Endodermal cell (in vitro differentiated cells): ENCODE data around the gene SHH. TPM values are rescaled to one million over a fixed set of nuclear protein-coding genes. Genes with fewer than 3 reads are reported as not detected.

ENCODE experiments used
- DNase-seq: peaks from one replicate; pipeline ENCODE4 v3.0.0-alpha.2; 2017
- H3K27ac ChIP-seq: 2 replicates; pipeline ENCODE4 v1.5.1; 2013; ENCODE audit warnings: mild to moderate bottlenecking, low read depth, low read length, moderate library complexity
- H3K27me3 ChIP-seq: 2 replicates; pipeline ENCODE4 v1.6.1; 2013; ENCODE audit warnings: mild to moderate bottlenecking, low read length, moderate library complexity; ENCODE audit not compliant: insufficient read depth, control insufficient read depth, poor library complexity, severe bottlenecking
- H3K36me3 ChIP-seq: 2 replicates; pipeline ENCODE4 v1.7.0; 2013; ENCODE audit warnings: mild to moderate bottlenecking, low read length, moderate library complexity; ENCODE audit not compliant: control insufficient read depth, insufficient read depth
- H3K4me1 ChIP-seq: one replicate; pipeline ENCODE4 v1.7.0; 2013; ENCODE audit warnings: low read length; ENCODE audit not compliant: control insufficient read depth, insufficient read depth
- H3K4me3 ChIP-seq: 2 replicates; pipeline ENCODE4 v1.5.1; 2013; ENCODE audit warnings: mild to moderate bottlenecking, low read length, moderate library complexity
- H3K9ac ChIP-seq: 2 replicates; pipeline ENCODE4 v1.6.1; 2013; ENCODE audit warnings: mild to moderate bottlenecking, low read length, moderate library complexity; ENCODE audit not compliant: poor library complexity, severe bottlenecking; ENCODE audit errors: extremely low read depth
- H3K9me3 ChIP-seq: 2 replicates; pipeline ENCODE4 v1.6.1; 2013; ENCODE audit warnings: mild to moderate bottlenecking, low read length, moderate library complexity; ENCODE audit not compliant: control insufficient read depth
- H3K27ac Mint-ChIP-seq: 2 replicates; pipeline ENCODE4 v1.8.0; 2020; ENCODE audit warnings: mixed read lengths
- H3K27me3 Mint-ChIP-seq: 2 replicates; pipeline ENCODE4 v1.8.0; 2021; ENCODE audit warnings: mild to moderate bottlenecking, mixed read lengths; ENCODE audit not compliant: insufficient read depth
- H3K36me3 Mint-ChIP-seq: 2 replicates; pipeline ENCODE4 v1.8.0; 2020; ENCODE audit warnings: low read depth, mixed read lengths
- H3K4me1 Mint-ChIP-seq: 2 replicates; pipeline ENCODE4 v1.8.0; 2020; ENCODE audit warnings: mixed read lengths
- H3K4me3 Mint-ChIP-seq: 2 replicates; pipeline ENCODE4 v1.8.0; 2020; ENCODE audit warnings: mild to moderate bottlenecking, moderate library complexity, mixed read lengths
- H3K9me3 Mint-ChIP-seq: 2 replicates; pipeline ENCODE4 v1.8.0; 2020; ENCODE audit warnings: mild to moderate bottlenecking, mixed read lengths
- WGBS, 2 experiments: methylation state at CpG; one replicate each; pipeline versions ENCODE4 v1.1.5 to v1.1.7; 2013; ENCODE audit warnings: missing lambda C conversion rate in 2 of 2, mixed read lengths in 1 of 2; ENCODE audit not compliant: insufficient coverage in 1 of 2, insufficient read length in 1 of 2; 5-methylcytosine and 5-hydroxymethylcytosine counted together
- total RNA-seq, 2 donors: library from RNA; stranded (reverse); fragmentation: NEBNext Ultra II Directional in 1 of 2; extraction: Animal tissue kit (Norgen Biotek cat#: 25700) in 1 of 2; gene quantifications; 2 replicates in 1 of 2; 3 replicates in 1 of 2; pipeline ENCODE4 v1.2.1, GENCODE V29; 2021
- TF ChIP-seq, protein P1 (sequence below): fragments of 200-600 bp; sonication (generic); conservative IDR thresholded peaks from 2 replicates; pipeline ENCODE4 v1.5.0; 2021; ENCODE audit warnings: antibody characterized with exemption, mild to moderate bottlenecking

Gene SHH
- total RNA-seq, 2 donors from 2014 or later = 0.99 to 1.6 TPM

DNA sequence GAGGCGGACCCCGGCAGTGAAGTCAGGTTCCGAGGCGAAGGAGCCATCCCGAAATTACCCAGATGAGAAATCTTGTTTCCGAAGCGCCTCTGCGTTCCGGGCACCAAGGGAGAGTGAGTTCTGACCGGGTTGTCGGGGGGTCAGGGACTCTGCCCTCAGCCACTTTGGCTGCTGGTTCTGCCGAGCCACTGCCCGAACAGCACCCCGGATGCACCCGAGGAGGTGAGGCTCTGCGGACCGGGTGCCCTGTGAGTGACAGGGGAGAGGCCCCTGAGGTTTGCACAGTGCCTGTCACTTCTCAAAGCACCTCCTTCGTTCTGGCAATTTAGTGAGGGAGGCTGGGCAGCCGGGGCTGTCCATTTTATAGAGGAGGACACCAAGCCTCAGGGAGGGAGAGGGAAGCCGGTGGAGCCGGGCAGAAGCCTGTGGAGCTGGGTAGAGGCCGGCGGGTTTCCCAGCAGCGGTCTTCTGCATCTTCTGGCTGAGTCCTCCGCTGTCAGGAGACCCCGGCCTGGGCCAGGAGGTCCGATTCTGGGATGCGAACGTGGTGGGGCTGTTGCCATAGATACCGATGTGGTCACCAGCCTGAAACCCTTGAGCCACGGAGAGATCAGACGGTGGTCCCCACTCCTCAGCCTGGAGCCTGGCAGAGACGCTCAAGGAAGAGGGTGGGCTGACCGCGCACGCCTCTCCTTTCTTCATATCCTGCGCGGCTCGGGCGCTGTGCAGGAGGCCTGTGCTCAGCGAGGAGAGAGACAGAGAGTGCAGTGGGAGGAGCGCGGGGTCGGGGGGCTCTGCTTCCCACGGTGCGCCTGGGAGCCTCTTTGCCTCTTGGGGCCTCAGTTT lies 18.9 kb upstream of the SHH start:
- Mint-ChIP-seq H3K27me3 (peaks cover 4% of the 10 kb centered on the region), H3K36me3 (no peaks in the 10 kb centered on the region), H3K27ac (no peak overlapping the region), H3K9me3 (no peaks in the 10 kb centered on the region), H3K4me1 (no peaks in the 10 kb centered on the region), H3K4me3 (no peak overlapping the region)
- Histone ChIP-seq H3K9ac (no peak overlapping the region), H3K4me1 (no peaks in the 10 kb centered on the region), H3K4me3 (no peak overlapping the region), H3K27ac (no peak overlapping the region), H3K27me3 (no peaks in the 10 kb centered on the region), H3K36me3 (no peaks in the 10 kb centered on the region), H3K9me3 (no peaks in the 10 kb centered on the region)
- no peak for DNase-seq
- TF ChIP-seq, protein P1, sequence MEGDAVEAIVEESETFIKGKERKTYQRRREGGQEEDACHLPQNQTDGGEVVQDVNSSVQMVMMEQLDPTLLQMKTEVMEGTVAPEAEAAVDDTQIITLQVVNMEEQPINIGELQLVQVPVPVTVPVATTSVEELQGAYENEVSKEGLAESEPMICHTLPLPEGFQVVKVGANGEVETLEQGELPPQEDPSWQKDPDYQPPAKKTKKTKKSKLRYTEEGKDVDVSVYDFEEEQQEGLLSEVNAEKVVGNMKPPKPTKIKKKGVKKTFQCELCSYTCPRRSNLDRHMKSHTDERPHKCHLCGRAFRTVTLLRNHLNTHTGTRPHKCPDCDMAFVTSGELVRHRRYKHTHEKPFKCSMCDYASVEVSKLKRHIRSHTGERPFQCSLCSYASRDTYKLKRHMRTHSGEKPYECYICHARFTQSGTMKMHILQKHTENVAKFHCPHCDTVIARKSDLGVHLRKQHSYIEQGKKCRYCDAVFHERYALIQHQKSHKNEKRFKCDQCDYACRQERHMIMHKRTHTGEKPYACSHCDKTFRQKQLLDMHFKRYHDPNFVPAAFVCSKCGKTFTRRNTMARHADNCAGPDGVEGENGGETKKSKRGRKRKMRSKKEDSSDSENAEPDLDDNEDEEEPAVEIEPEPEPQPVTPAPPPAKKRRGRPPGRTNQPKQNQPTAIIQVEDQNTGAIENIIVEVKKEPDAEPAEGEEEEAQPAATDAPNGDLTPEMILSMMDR = no peak
- 92 to 95% methylated on average over 18 to 46 of the region's 46 CpGs for WGBS, 2 experiments

DNA sequence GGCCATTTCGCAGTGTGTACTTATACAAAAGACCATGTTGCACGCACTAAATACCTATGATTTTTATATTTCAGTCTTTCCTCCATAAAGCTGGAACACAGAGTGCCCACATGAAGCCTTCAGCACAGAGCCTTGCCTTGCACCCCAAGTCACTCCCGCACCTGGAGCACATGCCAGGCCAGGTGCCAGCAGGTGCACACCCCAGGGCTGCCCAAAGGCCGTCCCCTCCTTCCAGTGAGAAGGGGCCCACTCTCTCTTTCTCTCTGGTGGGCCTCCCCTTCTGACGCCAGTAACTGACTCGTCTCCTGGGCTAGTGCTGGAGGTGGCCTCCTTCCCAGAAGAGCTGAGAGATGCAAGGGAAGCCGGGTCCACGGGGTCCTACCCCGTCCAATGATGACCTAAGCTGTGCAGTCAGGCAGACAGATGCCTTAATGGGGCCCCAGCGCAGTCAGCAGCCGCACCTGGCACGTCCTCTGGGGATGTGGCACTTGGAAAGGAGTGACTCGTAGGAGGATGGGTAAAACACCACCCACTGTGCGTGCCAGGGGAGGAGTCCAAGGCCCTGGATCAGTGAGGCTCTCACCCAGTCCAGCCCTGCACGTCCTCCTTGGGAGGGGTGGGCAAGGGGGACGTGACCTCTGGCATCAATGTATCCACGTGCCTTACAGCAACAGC lies 17.7 kb upstream of the SHH start:
- H3K9ac ChIP-seq = no peak overlapping the region
- no peak overlapping the region for H3K4me3 ChIP-seq
- WGBS, 2 experiments = 84 to 91% methylated on average over 8 to 17 of the region's 17 CpGs
- Mint-ChIP-seq H3K36me3 (no peaks in the 10 kb centered on the region), H3K4me1 (no peaks in the 10 kb centered on the region), H3K9me3 (no peaks in the 10 kb centered on the region), H3K27me3 (peaks cover 5% of the 10 kb centered on the region), H3K27ac (no peak overlapping the region), H3K4me3 (no peak overlapping the region)
- TF ChIP-seq, protein P1 = no peak
- no peak for DNase-seq
- no peaks in the 10 kb centered on the region for H3K9me3 ChIP-seq
- no peaks in the 10 kb centered on the region for H3K27me3 ChIP-seq
- H3K27ac ChIP-seq = no peak overlapping the region
- no peaks in the 10 kb centered on the region for H3K4me1 ChIP-seq
- no peaks in the 10 kb centered on the region for H3K36me3 ChIP-seq

DNA sequence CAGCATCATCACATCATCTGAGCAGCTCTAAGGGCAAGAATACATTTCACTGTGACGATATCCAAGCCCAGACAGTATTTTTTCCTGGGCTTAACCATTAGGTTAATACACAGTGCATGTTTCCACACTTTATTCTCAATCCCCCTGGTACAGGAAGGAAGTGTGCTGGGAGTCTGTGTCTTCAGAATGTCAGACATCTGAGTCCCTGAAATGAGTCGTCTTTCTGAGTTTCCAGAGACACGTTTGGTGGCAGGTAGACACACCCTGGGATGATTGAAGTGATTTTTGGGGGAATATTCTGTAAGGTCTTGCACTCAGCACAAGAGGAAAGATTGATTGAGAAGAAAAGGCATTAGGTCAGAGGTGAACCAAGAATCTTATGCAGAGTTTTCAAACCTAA lies 13.1 kb upstream of the SHH start:
- Histone ChIP-seq H3K4me1 (no peaks in the 10 kb centered on the region), H3K27me3 (no peaks in the 10 kb centered on the region), H3K36me3 (no peaks in the 10 kb centered on the region), H3K27ac (no peak overlapping the region), H3K9me3 (no peaks in the 10 kb centered on the region), H3K9ac (no peak overlapping the region), H3K4me3 (no peak overlapping the region)
- H3K36me3 Mint-ChIP-seq = no peaks in the 10 kb centered on the region
- no peaks in the 10 kb centered on the region for H3K9me3 Mint-ChIP-seq
- peaks cover 9% of the 10 kb centered on the region for H3K27me3 Mint-ChIP-seq
- no peaks in the 10 kb centered on the region for H3K4me1 Mint-ChIP-seq
- no peak overlapping the region for H3K4me3 Mint-ChIP-seq
- no peak overlapping the region for H3K27ac Mint-ChIP-seq
- DNase-seq = no peak
- TF ChIP-seq, protein P1 = no peak
- 90% methylated on average over 3 of the region's 3 CpGs; no CpG with 5 or more reads in 1 of the 2 experiments for WGBS, 2 experiments
